GM19452 (cell line): ENCODE data around the gene TIMM44.

ENCODE experiments used
- ATAC-seq: cut with Tn5 transposase; IDR thresholded peaks from one replicate; pipeline ENCODE4 v1.9.1; 2021; ENCODE audit not compliant: unreplicated experiment

Gene TIMM44, protein sequence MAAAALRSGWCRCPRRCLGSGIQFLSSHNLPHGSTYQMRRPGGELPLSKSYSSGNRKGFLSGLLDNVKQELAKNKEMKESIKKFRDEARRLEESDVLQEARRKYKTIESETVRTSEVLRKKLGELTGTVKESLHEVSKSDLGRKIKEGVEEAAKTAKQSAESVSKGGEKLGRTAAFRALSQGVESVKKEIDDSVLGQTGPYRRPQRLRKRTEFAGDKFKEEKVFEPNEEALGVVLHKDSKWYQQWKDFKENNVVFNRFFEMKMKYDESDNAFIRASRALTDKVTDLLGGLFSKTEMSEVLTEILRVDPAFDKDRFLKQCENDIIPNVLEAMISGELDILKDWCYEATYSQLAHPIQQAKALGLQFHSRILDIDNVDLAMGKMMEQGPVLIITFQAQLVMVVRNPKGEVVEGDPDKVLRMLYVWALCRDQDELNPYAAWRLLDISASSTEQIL

DNA sequence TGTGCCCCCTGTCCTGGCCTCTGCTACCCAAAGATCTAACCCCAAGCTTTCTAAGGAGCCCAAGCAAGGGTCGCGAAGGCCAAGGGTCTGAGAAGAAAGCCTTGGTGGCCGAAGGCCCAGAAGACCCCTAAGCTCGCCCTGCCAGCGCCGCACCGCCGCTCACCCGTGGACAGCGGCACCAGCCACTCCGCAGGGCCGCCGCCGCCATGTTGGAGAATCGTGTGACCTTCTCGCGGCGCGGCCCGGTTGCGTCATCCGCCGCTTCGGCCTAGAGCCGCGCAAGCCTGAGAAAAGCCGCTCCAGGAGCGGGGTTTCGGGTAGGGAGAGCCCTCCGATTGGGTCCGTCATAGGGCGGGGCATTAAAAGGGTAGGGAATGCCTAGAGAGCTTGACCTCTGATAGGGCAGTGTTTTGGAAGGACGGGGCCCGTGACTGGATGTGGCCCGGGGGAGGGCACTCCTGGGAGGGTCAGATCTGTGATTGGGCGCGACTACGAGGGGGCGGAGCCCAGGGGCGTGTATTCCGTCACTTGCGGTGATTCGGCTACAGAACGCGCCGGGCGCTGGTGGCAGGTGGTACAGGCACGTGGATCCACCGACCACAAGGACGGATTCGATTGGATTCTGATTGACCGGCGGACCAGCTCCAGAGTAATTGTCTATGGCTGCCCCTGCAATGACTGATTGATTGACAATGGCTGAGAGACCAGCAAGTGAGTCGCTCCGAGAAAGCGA is at the start of gene TIMM44:
TIMM44 (minus strand) TSS at position 223 of the 733 bp plus-strand sequence; CDS start at position 208, 15 bp downstream.
- ATAC-seq: peak; percentile 90

DNA sequence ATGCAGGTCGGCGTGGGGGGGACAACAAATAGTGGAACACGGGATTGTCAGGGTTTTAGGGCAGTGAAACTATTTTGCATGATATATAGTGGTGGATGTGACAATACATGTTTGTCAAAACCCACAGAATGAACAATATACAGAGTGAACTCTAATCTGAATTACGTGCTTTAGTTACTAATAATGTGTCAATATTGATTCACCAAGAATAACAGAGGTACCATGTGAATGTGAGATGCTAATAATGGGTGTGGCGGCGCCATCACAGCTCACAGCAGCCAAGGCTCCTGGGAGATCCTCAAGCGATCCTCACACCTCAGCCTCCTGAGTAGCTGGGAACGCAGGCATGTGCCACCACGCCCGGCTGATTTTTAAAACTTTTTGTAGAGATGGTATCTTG is 49.1 kb upstream of the TIMM44 start:
- no peak for ATAC-seq

DNA sequence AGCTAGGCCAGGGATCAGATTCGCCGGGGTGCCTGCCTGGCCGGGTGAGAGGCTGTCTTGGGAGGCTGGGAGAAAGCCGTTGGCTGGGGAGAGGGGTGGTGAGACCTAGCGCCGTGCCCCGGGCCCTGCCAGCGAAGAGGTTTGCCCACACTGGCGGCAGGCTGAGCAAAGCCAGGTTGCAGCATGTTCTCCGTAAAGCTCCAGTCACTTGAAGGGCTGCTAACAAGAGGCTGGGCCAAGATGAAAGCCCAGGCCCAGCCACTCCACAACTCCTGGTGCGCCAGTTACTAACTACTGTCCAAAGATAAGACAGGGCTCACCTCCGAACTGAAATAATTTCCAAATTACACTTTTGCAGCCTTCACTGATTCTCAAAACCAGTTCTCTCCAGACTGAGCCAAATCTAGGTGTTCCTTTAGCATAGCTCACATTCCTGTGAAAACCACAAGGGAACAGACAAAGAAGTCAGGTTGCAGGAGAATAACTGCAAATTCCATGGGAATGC is 45.7 kb upstream of the TIMM44 start:
- no peak for ATAC-seq

DNA sequence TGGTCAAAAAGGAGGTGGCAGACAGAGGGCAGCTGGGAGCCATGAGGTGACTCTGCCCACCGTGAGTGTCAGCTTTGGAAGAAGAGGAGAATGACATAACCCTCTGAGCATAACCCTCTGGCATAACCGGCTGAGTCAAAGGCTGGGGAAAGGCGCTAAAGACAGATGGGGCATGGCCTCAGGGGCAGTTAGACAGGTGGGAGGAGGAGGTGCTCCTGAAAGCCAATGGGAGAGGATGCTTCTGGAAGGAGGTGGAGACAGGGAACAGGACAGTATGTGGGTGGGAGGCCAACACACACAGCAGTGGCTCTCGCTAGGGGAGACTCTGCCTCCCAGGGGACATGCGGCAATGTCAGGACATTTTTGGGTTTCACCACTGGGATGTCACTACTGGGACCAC is 44.8 kb upstream of the TIMM44 start:
- ATAC-seq: no peak

DNA sequence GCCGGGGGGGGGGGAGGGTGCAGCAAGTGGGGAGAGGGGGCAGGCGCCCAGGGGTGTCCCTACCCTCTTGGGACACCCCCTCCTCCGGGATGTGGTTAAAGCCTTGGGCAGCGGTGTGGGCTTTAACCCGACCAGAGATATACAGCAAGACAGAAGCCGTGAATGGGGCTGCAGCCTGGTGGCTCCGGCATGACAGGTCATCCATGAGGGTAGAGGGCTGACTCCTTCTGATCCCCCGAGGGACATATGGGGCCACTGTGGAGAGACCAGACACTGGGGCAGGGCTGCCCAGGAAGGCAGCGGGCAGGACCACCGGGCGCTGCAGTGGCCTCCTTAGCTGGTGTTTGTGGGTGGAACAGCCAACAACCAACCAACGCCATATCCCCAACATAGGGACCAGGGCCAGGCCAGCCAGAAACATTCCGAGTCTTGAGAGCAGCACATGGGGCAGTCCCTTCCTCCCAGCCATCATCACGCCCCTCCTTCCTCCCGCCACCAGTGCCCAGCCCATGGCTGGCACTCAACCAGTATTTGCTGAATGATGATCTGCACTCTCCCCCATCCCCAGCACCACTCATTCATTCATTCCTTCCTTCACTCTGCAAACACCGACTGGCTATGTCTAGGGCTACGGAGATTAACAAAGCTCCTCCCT is 43.8 kb upstream of the TIMM44 start:
- no peak for ATAC-seq

DNA sequence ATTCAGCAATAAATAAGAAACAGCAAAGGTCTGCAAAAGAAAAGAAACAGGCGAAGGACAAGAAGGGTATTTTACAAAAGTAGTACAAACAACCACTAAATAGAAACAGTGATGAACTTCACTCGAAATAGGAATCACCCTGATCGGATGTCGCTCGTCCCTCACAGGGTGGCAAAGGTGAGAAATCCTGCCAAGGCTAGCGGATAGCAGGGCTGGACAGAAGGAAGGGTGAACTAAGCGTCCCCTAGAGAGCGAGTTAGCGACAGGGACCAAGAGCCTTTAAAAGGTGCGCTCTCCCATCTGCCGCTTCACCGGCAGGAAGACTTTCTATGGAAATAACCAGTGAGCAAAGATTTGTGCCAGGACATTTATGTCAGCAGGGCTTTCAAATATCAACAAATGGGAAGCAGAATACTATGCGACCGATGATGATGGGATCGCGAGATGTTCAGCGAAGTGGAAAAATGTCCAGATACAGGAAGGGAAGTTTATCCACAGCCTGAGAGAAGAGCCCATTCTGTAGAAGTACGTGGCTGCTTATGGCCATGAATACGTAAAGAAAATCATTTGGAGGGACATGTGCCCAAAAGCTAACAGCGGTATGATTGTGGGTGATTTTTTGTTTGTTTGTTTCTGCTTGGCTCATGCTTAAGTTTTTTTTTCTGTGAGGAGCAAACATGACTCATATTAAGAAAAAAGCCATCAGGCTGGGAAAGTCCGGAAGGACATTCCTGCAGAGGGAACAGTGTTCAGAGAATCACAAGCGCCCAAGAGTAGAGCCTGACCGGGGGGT is 43.1 kb upstream of the TIMM44 start:
- ATAC-seq: no peak

DNA sequence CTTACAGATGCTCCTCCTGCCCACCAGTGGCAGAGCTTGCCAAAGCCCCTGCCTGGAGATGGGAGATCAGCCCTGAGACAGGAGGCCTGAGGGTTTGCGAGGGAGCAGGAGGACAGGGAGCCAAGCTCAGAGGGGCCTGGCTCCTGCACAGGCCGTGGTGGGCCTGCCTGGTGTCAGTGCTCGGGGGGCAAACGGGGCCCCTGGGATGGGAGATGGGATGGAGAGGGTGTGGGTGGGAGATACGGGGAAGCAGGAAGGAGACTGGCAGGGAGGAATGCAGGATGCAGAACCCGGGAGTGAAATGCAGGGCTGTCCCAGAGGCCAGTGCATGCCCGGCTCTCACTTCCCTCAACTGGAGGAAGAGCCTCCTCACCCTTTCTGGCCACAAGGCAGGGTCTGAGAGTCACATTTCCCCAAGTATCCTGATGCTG is 42.0 kb upstream of the TIMM44 start:
- no peak for ATAC-seq

DNA sequence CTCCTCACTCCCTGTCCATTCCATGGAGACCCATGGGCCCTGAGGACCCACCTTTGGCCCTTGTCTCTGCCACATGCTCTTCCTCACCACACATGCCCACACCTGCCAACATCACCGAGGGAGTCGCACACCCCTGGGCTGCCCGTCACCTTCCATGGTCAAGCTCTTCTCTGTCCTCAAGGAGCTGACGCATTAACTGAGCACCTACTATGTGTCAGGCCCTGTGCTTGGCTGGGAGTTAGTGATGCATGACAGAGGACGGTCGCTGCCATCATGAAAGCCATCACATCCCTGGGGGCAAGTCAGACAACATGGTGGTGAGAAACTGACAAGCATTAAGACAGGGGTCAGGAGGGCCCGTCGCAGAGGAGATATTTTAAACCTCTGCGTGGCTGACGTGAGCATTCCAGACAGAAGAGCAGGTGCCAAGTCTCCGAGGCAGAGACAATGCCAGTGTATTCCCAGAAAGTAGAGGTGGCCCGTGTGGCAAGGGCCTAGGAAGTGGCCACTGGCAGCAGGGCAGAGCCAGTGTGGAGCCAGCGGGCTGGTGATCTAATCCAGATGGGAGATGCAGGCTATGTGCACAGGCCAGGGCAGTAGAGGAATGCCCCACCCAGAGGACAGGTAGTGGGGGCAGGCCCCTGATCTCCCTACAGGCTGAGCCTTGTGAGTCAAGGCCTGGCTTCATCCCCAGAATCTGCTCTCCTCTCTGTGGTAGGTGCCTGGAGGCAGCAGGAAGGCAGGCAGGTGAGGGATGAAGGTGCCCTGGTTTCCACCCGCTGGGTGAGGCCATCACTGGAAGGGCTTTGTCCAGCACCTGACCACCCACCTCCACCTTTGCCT is 40.8 kb upstream of the TIMM44 start:
- no peak for ATAC-seq

DNA sequence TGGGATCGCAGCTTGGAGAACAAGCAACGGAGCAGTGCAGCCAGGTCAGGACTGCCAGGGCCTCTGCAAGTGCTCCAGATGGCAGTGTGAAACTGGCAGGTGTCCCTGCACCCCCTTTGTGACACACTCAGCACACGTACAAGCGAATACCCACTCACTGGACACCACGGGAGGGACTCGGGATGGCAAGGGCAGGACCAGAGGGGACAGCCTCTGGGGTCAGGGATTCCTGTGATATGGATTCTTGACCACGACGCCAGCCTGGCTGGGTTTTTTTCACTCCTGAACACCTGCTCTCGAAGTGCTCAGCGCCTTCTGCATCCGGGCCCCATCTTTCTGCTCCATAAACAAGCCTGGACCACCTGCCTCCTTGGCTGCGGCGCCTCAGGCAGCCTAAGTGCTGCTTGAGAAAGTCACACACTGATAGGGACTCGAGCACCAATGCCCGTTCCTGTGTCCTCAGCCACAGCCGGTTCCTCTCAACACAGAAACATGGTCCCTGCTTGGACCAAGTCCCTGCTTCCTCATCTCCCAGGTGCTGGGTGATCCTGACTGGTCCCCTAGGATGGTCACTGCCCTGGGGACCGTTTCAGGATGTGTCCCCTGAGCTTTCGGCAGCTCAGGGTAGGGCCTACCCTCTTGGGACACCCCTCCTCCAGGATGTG is 40.0 kb upstream of the TIMM44 start:
- no peak for ATAC-seq

DNA sequence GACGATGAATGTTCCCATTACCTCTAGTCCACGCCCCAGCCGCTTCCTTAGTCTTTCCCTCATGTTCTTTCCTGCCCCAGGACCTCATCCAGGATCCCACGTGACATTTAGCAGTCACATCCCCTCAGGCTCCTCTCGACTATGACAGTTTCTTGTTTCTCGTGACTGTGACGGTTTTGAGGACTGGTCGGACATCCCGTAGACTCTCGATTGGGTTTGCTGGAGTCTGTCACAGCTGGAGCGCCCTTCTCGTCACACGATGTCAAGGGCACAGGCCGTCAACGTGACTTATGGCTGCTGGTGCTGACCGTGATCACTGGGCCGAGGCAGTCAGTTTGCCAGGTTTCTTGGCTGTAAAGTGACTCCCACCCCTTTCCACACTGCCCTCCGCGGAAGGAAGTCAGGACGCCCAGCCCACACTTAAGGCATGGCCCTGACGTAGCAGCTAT is 39.2 kb upstream of the TIMM44 start:
- ATAC-seq: no peak

DNA sequence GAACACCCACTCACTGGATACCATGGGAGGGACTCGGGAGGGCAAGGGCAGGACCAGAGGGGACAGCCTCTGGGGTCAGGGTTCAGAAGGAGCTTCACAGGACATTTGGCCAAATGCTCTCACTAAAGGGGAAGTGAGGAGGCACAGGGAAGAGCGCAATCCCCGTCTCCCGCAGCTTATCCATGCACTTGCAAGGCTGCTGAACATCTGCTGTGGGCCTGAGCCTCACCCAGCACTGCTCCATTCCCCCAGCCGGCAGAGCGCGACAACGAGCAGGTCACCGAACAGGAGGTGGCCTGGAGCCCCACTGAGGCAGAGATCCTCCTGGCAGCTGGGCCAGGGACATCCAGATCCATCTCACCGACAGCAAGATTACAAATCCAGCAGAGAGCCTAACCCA is 38.6 kb upstream of the TIMM44 start:
- no peak for ATAC-seq

DNA sequence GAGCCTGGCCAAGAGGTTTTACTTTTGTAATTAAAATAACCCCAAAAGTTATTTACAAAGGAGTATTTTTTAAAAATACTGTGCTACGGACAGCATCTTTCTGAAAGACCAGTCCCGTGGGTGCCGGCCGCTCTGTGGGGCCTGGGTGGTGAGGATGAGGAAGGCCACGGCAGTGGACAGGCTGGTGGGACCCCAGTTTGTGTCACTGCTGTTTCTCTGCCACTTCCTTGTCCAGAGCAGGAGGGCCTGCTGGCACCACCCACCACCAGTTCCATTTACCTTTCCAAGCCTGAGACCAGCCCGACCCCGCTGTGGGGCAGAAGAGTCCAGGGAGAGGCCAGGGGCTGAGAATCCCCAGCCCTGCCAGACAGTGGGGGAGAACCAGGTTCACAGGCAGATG is 38.2 kb upstream of the TIMM44 start:
- ATAC-seq: no peak

DNA sequence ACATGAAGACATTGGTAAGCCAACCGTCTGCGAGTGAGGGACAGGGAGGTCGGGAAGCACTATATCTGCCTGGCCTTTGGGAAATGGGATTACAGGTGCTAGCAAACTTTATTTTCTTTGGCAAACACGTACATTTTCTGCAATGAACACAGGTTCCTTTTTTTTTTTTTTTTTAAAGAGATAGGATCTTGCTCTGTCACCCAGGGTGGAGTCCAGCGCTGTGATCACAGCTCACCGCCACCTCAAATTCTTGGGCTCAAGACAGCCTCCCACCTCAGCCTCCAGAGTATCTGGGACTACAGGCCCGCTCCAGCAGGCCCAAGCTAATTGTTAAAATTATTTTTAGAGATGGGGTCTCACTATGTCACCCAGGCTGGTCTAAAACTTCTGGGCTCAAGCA is 37.7 kb upstream of the TIMM44 start:
- ATAC-seq: no peak

DNA sequence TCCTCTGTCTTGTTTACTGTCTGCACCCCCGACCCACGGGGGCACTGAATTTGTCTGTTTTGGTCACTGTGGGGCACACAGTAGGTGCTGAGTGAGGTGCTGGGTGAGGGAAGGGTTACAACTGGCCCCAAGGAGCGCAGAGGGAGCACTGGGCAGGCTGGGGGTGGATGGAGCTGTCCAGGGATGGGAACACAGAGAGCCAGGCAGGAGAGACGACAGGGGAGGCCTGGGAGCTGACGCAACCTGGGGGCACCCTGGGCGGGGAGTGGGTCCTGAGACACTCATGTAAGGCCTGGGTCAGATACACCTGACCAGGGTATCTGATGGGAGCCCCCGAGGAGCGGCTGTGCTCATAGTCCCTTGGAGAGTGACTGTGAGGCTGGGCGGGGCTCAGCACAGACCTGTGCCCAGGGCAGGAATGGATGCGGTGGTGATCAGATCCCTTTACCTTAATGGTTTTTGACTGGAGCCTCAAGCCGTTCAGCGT is 37.2 kb upstream of the TIMM44 start:
- ATAC-seq: no peak

DNA sequence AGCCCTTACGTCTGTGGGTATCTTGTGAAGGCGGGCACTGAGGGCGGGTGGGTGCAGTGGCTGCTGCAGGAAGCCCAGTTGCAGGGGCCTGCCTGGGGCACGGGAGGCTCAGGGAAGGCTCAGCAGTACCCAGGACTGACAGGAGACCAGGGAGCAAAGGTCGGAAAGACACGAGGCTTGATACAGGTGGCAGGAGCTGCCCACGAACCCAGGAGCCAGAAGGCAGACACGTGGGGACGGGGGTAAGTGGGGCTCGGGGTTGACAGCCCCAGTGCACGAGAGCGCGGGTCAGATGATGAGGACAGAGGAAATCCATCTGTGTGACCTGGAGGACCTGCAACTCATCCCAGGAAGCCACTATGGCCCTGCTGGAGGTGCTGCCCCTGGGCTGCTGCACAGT is 36.7 kb upstream of the TIMM44 start:
- ATAC-seq: no peak

DNA sequence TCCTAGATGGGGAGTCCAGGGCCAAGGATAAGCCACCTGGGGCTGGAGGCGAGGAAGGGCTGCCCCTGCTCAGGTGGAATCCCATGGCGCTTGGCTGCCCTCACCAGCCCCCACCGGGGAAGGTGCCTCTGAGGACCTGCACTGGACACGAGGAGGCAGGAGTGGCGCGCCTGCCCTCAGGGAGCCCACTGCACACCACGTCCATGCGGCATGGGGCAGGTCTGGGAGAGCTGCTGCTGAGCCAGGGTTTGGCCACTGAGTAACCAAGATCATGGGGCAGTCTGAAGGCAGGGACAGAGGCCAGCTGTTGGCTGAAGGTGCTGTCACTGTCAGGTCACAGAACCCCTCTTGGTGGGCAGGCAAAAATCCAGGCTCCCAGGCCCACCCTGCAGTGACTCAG is 36.1 kb upstream of the TIMM44 start:
- no peak for ATAC-seq

DNA sequence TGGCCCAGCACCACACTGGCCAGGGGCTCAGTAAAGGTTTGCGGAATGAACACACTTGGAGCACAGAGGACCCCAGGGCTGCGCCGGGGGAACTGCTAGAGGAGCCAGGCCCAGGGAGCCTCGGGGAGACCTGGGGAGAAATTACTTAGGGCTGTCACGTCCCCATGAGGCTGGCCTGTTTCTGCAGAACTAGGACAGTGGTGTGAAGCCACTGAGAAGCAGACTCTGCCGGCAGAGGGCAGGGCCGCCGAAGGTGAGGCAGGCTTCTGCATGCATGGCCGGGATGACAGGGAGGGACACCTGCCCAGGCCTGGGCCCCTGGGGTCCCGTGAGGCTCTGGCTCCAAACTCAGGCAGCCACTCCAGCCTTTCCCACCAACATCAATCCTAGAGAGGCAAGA is 35.5 kb upstream of the TIMM44 start:
- ATAC-seq: no peak

DNA sequence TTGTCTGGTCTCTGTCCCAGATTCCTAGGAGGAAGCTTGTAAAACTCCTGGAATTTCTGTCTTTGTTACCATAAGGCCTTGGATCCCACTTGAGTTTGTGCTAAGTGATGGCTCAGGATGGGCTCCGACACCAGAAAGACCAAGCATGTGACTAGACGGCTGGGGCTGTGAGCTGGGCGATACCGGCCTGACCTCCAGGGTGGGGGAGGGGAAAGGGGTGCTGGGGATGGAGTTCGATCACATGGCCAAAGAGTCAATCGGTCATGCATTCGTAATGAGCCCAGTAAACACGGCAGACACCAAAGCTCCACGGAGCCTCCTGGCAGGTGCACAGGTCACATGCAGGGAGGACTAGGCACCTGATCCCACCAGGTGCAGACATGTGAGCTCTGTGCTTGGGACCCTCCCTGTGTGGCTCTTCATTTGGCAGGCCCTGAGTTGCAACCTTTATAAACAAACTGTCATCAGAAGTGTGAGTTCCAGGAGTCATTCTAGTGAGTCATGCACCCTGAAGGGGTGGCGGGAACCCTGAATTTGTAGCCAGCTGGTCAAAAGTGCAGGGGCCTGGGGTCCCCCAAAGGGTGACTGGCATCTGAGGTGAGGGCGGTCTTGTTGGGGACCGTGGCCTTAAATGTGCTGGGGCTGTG is 34.8 kb upstream of the TIMM44 start:
- ATAC-seq: no peak

DNA sequence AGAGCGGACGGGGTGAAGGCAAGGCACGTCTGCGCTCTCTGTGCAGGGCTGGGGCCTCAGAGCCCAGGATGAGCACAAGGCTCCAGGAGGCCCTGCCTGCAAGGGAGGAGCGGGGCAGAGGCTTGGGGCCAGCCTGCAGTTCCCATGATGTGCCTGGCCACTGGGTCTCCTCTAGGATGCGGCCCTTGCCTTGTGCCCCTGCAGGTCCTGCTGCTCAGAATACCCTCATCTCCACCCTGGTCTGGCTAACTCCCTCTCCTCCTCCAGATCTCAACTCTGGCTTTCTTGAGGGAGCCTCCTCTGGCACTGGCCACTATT is 34.2 kb upstream of the TIMM44 start:
- ATAC-seq: no peak
